Stimulated activated CD4-positive, alpha-beta T cell treated with anti-CD3 and anti-CD28 coated beads, Interleukin-4, amount 100 ng/mL, for 1 hour (primary cell): ENCODE measurements around the gene CACNA2D3.

Experiments used
- DNase-seq: peaks from one replicate; pipeline ENCODE4 v3.0.0-alpha.2; 2020

The CACNA2D3 gene

DNA sequence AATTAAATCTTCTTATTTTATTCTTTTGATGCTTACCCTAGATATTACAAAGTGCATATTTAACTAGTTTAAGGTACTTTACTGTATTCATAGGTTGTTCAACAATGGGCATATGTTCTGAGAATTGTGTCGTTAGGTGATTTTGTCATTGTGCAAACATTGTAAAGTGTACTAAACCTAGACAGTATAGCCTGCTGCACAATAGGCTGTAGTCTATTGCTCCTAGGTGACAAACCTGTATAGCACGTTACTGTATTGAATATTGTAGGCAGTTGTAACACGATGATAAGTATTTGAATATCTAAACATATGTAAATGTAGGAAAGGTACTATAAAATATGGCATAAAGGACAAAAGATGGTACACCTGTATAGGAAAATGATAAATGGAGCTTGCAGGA is 100.7 kb downstream of the CACNA2D3 start:
- DNase-seq: no peak

DNA sequence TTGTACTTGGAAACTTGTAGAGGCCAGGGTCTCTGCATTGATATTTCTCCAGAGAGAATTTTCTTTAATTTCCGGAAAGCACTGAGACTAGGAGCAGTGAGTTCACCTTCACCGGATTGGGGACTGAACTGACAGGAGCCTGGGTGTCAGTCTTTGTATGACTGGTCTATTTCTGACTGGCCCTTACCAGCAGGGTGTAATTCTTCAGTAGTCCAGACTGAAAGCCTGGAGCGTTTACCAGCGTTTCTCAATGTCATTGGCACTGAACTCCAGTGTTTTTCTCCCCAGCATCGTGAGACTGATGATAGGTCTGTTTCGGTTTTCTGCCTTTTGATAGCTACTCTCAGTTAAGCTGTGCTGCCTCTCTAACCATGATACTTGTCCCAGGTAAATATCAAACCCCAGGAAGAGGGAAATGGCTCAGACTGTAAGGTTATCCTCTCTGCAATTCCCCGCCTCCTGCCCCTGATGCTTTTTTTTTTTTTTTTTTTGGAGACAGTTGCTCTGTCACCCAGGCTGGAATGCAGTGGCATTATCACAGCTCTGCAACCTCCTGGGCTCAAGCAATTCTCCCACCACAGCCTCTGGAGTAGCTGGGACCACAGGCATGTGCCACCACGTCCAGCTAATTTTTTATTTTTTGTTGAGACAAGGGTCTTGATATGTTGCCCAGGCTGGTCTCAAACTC is 103.6 kb downstream of the CACNA2D3 start:
- no peak for DNase-seq

DNA sequence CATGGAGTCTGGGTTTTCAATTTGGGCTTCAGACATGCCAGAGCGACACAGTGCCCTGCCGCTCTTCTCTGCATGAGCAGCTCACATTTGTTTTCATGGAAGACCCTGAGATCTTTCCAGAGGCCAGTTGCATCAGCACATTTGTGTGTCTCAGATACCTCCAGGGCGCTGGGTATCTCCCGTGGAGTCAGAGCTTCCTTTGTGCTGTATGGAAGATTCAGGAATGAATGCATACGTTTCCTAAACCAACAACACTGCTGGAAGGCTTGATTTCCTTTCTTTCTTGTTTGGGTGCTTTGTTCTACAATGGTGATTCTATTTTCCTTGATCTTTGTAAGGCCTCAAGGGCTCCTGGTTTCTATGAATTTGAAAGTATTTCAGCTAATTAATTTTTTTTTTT is 106.5 kb downstream of the CACNA2D3 start:
- DNase-seq: no peak

DNA sequence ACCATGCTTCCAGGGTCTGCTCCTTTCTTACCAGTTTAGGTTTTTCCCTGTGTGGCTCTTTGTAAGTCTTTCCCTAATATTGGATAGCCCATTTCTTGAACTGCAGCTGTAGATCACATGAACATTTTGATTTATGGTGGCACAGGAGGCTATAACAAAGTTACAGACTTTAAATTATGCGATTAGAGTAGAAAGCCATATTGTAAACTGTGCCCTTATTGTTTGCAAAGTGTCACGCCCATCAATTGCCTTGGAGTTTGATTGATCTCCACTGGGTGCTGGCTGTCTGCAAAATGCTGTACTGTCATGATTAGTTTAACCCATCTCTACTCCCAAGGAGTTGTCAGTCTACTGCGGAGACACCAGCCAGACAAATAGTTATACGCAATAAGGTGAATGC is 110.3 kb downstream of the CACNA2D3 start:
- no peak for DNase-seq

DNA sequence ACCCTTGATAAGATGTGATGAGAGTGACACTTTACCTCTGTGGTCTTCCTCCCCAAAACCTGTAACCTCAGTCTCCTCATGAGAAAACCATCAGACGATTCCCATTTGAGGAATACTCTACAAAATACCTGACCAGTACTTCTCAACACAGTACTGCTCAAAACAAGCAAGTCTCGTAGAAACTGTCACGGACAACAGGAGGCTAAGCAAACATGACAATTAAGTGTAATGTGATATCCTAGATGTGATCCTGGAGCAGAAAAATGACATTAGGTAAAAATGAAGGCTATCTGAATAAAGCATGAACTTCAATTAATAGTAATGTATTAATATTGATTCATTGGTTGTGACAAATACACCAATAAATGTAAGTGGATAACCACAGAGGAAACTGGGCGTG is 113.6 kb downstream of the CACNA2D3 start:
- no peak for DNase-seq

DNA sequence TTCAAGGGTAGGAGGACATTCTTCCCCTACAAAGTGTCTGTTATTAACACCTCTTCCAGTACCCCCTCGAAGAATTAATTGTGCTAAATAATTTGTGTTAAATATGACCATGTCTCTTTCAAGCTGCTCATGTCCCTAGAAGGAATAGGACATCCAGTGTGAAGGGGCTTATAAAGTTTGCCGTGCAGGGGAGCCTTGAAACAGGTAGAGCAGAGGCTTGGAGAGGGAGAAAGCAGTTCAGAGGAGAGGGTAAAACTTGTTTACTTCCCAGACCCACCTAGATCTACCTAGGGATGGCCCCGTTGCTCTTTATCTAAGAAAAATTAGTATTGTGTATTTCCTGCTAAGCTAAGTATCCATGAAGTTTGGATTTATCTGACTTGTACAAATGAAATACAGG is 114.8 kb downstream of the CACNA2D3 start:
- no peak for DNase-seq

DNA sequence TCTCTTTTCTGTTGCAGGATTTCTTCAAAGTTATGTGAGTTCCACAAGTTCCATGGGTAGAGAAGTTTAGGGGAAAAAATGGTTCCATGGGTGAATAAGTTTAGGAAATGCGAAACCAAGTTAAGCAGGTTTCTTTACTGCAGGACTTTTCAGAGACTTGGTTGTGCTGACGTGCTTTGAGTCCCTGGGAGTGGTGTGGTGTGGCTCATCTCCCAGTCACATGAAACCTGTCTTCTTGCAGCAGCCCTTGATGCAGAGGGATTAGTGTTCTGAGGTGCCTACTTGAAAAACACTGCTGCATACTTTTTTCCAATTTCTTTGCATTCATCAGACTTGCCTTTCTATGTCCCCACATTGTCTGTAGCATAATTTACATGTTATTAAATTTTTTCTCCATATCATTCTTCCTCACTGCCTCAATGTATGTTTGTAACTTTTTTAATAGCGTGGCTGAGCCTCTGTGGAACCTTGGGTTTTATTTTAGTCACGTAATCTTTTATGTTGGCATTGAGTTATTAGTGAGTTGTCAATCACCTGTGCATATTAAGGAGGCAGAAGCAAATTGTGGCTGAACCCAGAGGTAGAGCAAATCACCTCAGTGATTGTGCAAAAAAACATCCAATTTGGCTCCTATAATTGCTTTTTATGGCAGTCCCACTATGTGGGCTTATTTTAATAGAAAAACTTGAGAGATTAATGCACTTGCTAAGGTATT is 115.6 kb downstream of the CACNA2D3 start:
- no peak for DNase-seq

DNA sequence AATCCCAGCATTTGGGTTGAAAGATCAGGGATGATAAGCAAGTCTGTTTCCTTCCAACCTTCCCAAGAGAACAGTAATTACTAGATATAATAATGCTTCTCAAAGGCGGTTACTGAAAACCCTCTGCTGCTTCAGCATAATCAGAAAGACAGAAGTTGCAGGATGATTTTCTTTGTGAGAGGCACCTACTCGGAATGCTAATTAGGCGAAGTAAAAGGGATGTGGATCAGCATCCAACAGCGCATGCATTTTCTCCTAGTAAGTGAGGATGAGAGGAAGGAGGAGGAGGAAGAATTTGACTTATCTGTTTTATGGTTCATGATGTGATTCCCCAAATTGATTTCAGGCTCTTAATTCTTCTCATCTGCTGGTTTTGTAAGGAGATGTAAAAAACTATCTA is 118.0 kb downstream of the CACNA2D3 start:
- DNase-seq: no peak

DNA sequence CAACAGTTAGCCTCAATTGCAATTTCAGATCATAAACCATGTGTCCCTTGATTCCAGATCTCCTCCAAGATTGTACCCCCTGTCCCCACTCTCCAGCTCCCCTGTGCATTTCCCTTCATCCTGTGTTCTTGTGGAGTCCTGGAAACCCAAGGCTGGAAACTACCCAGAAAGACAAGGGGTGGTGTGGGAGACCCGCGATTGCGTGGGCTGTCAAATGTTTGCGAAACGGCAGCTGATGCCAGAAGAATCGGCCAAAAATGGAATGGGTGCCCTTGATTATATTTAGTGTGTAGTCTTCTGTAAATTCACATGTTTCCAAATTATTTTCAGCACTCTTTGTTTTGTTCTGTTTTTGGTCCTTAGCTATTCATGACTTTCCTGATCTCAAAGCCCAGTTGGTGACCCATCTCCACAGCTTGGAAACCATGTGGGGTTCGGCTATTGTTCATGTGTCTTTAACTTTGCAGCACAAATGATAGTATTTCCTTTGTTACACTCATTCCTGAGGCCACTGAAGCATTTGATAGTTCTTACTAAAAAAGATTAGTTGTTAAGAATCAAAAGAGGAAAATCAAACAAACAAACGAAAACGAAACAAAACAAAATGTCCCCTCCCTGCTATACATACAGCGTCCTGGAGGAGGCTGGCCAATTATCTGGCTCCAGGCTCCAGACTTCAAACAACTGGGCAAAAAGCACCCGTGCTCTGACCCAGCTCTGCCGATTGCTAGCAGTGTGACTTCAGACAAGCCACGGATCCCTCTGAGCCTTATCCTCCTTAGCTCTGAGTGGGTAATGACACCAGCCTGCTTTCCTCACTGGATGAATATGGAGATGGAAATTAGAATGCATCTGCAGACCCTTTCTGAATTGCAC is 120.9 kb downstream of the CACNA2D3 start:
- no peak for DNase-seq

DNA sequence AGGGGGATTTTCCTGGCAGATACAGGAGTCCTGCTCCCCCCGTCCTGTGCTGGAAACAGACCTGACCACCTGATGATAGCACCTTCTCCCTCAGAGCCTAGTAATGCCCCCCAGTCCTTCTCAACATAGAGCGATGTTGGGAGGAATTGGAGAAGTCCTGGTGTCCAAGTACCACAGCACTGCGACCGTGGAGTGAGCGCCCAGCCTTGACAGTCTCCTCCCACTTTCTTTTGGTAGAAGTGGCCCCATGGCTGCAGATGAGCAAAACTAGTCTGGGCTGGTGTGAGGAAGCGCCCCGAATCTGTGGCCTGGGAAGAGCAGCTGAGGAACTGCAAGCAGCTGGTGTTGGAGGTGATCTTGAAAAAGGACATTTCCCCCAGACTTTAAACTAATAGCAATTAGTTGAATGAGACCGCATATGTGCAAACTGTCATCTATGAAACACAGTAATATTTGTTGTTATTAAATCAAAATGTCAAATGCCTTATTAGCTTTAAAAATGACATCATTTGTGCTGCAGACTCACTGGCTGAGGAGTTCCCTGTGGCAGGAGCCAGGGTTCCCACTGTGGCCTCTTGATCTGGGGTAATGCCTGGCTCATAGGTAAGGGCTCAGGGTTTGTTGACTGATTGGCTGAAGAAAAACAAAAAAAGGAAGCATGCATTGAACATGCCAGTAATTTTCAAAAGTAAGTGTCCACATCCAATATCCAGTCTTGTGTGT is 121.8 kb downstream of the CACNA2D3 start:
- no peak for DNase-seq

DNA sequence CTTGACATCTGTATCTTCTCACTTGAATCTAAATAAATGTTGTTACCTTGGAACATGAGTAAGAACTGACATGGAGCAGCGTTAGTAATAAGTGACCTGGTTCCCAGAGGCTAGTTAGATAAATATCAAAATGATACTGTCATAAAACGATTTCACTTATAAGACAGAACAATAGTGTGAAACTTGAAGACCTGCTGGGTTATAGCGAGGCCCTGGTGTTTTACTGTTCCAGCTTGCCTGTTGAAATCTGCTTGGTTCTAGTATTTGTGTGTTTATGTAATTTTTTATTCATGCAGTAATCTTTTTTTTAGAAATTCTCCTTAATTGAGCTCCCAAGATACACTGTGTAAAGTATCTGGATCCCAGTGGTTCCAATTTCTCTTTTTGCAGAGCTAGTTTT is 129.4 kb downstream of the CACNA2D3 start:
- DNase-seq: no peak

DNA sequence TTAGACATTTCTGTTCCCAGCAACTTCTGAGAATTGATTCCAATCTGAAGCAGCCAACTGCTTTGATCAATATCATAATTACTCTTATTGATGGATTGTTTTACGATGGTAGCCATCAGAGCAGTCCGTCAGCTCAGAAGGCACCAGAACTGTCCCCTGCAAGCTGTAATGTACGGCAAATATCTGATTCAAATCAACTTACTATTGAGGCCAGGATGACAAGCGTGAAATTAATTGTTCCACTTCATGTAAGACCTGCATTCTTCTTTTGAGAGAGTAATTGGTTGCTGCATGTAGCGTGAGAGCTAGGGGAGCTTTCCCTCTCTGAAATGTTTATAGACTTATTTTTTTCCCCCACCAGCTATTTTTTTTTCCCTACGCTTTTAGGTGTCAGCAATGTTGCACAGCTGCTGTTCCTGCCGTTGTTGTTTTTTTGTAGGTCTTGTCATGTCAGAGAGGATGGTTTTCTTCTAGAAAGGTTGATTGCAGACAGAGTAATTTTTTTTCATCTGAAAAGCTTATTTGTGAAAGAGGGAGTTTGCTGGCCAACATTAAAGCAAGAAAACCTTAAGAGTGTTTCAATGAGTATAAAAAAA is 134.9 kb downstream of the CACNA2D3 start:
- DNase-seq: no peak

DNA sequence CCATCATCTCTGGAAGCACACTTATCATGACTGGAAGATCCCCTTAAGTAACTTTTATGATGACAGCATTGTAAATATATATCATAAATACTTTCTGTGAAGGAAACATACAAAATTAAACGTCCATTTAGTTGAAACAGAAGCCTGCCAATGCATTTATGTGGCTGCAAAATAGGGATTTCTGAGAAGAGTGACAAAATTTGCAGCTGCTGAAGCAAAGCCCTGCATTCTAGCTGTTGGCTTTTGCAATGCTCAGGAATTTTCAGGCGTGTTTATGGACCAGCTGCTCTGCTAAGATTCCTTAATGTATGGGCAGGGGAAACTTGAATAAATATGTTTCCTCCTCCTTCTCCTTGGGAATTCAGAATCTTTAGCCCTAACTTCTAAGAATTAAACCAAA is 137.3 kb downstream of the CACNA2D3 start:
- DNase-seq: no peak

DNA sequence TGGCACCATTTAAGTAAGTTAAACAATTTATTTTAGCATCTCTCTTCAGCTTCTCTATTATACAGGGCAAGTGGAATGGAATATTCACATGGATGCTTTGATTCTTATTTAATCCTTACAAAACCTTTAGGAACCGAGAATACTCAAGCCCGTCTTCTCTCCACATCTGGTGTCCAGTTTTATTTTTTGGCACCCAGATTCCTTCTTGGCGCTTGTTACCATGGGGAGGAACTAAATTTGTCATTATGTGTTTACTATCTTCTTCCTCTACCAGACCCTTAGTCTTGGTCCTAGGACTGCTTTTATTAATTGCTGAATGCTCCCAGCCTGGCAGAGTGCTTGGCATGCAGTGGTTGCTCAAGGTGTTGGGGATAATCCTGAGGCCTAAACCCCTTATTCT is 138.8 kb downstream of the CACNA2D3 start:
- DNase-seq: no peak

DNA sequence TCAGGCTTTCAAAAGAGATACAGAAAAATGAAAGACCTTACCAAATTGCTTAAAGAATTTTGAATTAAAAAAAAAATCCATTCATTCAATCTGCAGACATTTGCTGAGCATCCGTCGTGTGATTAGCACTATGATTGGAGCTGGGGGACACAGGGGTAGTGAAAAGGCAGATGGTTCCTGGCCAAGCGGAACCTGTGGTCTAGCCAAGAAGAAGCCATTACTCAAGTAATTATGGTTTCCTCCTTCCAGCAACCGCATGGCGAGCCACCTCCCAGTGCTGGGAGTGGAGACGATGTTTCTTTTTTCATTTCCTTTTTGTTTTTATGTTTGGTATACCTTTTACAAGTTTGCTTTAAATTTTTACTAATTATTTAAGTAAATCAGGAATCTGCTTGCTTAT is 140.2 kb downstream of the CACNA2D3 start:
- no peak for DNase-seq

DNA sequence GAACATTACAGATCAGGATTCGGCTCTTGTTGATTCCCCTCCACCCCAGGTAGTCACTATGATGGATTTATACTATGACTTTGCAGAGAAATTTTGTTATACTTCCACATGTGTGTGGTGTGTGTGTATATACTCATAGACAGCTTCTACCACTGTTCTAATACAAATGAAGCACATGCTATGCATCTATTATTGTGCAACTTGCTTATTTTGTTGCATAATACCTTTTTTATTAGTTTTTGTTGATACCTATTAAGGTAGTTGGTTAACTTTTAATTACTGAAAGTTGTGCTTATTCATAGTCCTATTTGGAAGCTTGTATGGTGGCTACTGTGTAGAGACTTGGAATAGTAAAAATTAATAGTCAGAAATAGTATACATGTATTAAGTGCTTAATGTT is 140.6 kb downstream of the CACNA2D3 start:
- DNase-seq: no peak

DNA sequence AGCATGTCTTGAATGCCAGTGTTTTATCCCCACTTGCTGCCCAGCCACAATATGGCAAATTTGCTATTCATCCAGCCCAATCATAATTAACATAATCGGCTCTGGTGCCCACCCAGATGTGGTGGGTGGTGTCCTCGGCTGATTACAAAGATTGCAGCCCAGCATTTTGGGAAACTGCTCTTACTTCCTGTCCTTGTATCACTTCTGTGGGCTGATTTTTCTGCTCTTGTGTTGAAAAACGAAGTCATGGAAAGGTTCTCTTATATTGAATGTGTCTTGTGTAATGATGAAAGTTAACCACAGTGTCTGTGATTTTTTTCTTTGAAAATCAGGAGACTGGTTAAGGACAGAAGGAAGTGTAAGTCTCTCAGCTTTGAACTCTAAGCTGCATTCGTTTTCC is 141.7 kb downstream of the CACNA2D3 start:
- no peak for DNase-seq

DNA sequence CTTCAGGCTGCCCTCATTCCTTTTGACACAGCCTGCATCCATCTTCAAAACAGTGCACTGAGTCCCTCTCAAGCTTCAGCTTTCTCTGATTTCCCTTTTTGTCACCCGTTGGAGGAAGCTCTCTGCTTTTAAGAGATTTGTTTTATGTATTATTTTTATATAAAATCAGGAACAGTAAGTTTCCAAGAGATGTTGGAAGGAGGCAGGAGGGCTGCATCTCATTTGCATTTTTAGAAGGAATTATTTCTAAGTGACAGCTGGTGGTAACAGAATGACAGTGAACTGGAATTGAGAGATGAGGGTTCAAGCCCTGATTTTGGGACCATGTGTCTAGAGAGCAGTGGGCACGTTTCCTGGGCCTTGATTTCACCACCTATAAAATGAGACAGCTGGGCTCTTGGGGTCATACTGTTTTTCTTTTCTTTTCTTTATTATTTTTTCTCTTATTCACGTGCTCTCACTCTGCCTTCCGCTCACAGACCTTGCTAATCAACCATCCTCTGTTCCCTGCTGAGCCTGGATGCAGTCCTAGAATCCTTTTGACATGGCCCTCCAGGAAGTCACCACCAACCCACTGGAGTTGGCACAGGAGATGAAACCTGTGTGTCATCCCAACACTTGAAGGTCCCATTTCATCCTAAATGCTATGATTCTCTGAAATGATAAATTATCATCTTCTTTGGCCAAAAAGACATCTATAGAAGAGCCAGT is 148.6 kb downstream of the CACNA2D3 start:
- no peak for DNase-seq

DNA sequence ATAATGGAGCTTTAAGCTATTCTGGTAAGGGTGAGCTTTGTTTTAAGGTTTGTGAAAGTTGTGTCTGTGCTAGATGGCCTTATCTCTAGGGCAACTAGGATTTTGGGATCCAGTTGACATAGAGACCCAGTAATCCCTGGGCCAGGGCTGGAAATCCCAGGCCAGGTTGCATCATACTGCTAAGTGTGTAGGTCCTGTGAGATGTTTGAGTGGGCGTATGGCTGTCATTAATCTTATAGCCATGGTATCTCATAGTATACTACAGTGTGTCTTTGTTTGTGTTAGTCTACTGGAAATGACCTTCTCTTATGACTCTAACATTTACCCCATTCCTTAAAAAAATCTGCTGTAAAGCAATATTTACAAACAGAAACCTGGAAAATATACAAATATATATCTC is 151.4 kb downstream of the CACNA2D3 start:
- no peak for DNase-seq

DNA sequence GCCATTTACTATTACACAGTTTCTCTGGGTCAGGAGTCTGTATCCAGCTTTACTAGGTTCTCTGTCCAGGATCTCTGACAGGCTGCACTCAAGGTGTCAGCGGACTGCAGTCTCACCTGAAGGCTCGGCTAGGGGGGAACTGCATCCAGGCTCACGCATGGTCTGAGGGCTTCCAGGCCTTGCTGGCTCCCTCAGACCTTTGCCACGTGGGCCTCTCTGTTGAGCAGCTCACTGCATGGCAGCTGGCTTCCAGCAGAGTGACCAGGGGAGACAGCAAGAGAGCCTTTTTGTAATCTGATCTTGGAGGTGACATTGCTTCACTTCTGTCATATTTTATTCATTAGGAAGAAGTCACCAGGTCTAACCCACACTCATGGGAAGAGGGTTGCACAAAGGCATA is 152.3 kb downstream of the CACNA2D3 start:
- DNase-seq: no peak

DNA sequence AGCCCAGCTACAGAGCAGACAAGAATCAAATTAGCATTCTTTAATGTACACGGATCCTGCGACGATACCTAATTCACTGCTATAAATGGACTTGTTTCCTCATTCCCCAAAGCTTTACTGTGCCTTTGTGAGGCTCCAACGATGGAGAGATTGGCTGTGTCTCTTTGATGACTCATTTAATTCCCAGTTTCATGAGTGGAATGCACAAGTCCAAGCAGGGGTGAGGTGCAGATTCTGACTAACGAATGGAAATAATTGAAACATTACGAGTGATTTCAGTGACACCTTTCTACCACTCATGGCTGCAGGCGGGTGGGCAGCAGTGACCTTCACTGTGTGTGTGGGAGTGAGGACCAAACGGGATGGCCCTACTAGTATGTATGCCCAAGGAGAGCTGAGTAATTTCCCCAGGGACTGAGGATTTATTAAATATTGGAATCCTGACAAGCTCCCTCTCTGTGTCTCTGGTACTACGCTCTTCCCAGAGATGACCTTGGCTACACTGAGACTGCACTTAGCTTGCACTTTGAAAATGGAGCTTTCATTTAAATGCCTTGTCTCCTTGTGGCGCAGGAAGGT is 156.7 kb downstream of the CACNA2D3 start:
- no peak for DNase-seq

DNA sequence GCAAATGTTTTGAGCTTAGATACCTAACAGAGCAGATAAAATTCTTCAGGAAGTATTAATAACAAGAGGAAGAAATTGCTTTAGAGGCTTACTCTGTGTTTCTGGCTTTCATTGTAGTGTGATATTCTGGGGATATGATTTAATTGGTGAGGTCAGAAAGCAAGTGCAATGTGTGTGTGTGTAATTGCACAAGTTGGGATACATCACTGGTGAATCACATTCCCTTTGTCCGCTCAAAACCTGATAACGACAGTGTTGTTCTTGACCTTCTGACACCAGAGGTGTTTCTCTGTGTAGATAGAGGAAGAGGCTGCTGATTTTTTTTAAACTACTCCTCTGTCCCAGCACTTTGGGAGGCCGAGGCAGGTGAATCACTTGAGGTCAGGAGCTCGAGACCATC is 161.1 kb downstream of the CACNA2D3 start:
- DNase-seq: no peak
